GM19240 (cell line): ENCODE data around the gene SMG9.

ENCODE experiments used
- DNase-seq: peaks from one replicate; pipeline ENCODE4 v3.0.0; 2011; ENCODE audit warnings: low spot score; ENCODE audit not compliant: insufficient read length

Gene SMG9

DNA sequence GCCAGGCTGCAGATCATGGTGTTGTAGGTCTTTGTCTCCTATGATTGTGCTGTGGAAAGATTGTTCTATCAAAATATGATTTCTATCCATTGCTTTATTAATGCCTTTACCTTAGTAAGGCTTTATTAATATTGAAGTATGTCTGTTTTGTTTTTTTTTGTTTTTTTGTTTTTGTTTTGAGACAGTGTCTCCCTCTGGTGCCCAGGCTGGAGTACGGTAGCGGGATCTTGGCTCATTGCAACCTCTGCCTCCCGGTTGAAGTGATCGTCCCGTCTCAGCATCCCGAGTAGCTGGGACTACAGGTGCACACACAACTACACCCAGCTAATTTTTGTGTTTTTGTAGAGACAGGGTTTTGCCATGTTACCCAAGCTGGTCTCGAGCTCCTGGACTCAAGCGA, 31.2 kb downstream of the SMG9 start:
- DNase-seq, result no peak

DNA sequence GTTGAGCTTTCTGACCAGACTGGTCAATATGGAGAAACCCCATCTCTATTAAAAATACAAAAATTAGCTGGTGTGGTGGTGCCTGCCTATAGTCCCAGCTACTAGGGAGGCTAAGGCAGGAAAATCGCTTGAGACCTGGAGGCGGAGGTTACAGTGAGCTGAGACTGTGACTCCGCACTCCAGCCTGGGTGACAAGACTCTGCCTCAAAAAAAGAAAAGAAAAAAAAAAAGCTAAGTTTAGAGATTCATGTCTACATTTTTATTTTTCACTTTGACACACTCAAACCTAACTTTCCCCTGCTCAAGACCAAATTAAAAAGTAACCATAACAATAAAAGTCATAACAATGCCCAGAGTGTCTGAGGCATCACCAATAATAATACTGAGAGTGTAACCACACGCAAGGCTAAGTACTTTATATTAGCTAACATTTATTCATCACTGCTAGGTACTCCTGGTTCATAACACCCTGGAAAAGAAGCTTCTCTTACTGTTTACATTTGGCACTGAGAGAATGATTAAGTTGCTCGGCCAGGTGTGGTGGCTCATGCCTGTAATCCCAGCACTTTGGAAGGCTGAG, 33.2 kb downstream of the SMG9 start:
- DNase-seq, result no peak

DNA sequence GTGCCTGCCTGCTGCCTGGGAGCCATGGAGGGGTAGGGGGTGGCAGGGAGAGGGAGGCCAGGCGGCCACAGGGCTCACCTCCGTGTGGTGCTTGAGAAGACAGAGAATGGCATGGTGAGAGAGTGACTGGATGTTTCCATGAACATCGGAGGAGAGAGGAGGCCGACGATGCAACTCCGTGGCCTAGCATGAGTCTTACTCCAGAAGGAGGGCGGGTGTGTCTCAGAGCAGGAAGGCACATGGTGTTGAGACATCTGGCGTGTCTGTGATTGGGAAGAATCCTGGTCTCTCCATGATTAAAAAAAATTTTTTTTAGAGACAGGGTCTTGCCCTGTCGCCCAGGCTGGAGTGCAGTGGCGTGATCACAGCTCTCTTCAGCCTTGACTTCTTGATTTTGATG, 33.8 kb downstream of the SMG9 start:
- DNase-seq, result no peak

DNA sequence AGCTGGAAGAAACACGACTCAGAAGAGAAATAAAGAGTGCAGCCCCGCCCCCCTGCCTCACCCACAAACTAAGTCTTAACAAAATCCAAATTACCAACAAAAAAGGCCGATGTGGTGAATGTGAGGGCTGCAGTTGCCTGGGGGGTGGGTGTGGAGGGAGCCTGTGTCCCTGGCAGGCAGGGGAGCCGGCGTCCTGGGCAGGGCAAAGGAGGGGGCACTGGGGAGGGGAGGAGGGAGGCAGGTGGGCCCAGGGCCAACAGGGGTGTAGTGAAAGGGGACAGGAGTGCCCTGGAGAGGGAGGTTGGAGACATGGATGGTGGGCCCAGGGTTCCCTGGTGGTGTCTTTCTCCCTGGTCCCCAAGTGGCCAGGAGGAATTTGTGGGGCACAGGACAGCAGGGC, 34.8 kb downstream of the SMG9 start:
- DNase-seq, result no peak

DNA sequence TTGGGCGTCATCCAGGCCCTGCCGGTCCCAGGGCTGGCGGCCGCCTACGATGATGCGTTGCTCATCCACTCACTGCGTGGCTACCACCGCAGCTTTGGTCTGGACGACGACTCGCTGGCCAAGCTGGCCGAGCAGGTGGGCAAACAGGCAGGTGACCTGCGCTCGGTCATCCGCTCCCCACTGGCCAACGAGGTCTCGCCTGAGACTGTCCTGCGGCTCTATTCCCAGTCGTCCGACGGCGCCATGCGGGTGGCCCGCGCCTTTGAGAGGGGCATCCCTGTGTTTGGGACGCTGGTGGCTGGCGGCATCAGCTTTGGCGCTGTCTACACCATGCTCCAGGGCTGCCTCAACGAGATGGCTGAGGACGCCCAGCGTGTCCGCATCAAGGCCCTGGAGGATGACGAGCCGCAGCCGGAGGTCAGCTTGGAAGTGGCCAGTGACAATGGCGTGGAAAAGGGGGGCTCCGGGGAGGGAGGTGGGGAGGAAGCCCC, 35.3 kb downstream of the SMG9 start:
- no peak for DNase-seq

DNA sequence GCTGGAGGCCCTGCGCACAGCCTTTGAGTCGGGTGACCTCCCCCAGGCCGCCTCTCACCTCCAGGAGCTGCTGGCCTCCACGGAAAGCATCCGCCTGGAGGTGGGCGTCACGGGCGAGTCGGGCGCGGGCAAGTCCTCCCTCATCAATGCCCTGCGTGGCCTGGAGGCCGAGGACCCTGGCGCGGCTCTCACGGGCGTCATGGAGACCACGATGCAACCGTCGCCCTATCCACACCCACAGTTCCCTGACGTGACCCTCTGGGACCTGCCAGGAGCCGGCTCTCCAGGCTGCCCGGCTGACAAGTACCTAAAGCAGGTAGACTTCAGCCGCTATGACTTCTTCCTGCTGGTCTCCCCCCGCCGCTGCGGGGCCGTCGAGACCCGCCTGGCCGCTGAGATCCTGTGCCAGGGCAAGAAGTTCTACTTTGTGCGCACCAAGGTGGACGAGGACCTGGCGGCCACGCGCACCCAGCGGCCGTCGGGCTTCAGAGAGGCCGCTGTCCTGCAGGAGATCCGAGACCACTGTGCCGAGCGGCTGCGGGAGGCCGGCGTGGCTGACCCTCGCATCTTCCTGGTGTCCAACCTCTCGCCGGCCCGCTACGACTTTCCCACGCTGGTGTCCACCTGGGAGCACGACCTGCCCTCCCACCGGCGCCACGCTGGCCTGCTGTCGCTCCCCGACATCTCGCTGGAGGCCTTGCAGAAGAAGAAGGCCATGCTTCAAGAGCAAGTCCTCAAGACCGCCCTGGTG, 36.0 kb downstream of the SMG9 start:
- no peak for DNase-seq

DNA sequence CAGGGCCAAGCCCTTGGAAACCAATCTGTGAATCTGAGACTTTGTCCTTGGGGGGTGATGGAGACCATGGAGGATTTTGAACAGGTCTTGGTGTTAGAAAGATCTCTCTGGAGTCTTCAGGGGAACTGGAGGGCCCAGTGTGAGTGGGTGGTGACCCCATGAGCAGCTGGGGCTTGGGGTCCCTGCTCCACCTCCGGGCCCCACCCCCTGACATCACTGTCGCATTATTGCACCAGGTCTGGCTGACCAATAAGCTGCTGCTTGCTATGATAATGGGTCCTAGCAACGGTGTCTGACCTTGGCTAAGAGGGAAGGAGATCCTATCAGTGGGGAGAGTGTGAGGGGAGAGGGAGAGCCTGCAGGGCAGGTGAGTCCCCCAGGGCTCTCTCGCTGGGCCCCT, 39.0 kb downstream of the SMG9 start, which contains the start of gene IRGC:
TSS of gene IRGC (plus strand) at position 301 of the 400 bp plus-strand sequence. CDS start 2,483 bp downstream, outside the sequence.
- DNase-seq, result no peak

DNA sequence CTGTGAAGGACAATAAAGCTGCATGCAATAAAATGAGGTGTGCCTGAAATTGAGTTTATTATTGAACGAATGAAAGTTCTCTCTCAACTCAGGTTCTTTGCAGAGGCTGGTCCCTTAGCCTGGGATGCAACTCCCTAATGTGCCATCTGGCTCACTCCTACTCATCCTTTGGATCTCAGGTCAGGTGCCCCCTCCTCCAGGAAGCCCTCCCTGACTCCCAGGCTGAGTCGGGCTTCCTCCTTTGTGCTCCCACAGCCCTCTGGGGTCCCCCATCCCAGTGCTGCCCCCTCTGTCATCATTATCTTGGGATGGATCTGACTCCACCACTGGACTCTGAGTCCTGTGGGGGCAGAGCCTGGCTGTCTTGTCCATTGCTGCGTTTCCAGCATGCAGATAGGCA, 41.6 kb downstream of the SMG9 start:
- no peak for DNase-seq

DNA sequence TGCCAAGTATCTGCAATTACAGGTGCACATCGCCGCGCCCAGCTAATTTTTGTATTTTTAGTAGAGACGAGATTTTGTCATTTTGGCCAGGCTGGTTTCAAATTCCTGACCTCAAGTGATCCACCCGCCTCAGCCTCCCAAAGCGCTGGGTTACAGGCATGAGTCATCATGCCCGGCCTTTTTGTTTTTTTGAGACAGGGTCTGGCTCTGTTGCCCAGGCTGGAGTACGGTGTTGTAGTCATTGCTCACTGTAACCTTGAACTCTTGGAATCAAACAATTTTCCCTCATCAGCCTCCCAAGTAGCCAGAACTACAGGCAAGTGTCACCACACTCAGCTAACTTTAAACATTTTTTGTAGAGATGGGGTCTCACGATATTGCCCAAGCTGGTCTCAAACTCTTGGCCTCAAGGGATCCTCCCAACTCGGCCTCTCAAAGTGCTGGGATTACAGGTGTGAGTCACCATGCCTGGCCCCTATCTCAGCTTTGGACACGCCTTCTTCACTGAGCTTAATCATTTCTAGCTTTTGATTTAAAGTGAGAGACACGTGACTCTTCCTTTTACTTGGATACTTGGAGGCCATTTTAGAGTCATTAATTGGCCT, 42.9 kb downstream of the SMG9 start:
- DNase-seq, result no peak

DNA sequence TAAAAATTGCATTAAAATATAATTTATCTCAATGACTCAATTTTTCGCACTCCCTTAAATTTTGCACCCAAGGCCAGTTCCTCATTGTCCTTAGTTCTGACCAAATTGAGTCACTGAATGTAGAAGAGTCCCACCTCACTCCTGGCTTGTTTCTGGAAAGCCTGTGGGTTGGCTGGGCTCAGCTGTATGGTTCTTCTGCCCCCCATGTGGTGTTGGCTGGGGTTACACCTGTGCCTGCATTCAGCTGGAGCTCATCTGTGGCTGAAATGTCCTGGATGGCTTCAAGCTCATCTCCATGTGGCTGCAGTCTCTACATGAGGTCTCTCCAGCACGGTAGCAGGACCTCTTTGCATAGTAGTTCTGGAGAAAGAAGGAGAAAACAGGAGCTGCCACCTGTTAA, 46.0 kb downstream of the SMG9 start:
- no peak for DNase-seq

DNA sequence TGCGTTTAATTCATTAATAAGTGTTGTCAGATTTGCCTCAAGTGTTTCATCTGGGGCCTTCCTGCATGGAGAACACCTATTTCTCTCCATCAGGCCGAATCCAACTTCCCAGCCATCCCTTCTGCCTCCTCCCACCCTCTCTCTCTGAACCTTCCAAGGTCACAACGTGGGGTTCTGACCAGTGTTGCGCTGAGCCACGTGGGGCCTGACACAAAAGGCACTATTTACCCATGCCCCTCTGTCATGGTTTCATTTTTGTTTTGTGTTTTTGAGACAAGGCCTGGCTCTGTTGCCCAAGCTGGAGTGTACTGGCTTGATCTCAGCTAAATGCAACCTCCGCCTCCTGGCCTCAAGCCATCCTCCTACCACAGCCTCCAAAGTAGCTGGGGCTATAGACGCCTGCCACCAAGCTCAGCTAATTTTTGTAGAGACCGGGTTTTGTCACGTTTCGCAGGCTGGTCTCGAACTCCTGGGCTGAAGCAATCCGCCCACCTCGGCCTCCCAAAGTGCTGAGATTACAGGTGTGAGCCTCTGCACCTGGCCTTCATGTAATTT, 47.5 kb downstream of the SMG9 start:
- DNase-seq, result no peak

DNA sequence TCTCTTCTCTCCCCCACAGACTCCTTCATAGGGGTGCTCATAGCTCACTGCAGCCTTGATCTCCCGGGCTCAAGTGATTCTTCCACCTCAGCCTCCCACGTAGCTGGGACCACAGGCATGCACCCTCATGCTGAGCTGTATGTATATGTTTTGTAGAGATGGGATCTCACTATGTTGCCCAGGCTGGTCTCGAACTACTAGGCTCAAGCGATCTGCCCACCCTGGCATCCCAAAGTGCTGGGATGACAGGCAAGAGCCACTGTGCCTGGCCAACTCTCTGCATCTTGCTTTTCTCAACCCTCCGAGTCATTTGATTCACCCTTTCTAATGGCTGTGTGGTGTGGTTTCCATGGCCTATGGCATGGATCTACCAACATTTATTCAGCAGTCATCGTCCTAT, 49.0 kb downstream of the SMG9 start:
- no peak for DNase-seq

DNA sequence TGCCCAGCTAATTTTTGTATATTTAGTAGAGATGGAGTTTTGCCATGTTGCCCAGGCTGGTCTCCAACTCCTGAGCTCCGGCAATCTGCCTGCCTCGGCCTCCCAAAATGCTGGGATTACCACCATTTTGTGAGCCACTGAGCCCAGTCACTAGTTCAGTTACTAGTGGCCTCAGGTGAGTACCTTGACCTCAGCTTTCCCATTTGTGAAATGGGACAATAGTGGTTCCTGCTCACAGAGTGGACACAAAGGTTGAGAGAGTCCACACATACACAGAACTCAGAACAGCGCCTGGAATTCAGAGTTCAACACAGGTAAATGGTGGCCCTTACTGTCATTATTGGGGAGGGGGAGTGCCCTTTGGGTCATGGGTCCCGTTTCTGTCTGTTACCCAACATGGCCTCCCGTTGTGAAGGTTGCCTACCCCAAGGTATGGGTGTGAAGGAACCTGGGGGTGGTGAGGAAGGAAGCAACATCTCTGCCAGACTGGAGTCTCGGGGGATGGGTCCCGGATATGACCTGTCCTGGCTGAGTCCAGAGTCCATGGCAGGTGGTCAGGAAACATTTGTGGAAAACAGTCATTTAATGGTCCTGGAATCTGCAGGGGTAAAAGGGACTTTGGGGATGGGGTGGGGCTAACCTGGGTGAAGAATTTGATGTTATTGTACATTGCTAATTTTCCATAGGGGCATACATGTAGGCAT, 50.6 kb downstream of the SMG9 start:
- no peak for DNase-seq

DNA sequence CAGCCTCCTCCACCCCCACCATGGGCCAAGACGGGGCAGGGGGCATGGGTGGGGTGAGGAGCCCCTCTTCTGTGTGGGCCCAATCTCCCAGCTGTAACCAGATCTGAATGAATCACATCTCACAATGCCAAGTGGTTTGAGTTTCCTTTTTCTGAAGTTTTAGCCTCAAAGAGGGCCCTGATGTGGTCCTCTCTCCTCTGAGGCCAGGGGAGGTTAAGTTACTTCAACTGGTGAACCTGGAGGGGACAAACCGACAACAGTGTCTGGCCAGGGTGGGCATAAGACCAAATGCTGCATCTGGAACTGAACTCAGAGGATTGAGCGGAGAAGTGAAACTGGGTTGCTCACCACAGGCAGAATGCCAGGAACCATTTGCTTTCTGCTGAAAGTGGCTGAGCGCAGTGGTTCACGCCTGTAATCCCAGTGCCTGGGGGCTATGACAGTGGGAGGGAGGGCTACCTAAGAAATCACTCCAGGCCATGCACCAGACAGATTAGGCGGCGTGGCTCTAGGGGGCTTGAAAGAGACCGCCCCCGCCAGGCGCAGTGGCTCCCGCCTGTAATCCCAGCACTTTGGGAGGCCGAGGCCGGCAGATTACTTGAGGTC, 54.3 kb downstream of the SMG9 start:
- no peak for DNase-seq

DNA sequence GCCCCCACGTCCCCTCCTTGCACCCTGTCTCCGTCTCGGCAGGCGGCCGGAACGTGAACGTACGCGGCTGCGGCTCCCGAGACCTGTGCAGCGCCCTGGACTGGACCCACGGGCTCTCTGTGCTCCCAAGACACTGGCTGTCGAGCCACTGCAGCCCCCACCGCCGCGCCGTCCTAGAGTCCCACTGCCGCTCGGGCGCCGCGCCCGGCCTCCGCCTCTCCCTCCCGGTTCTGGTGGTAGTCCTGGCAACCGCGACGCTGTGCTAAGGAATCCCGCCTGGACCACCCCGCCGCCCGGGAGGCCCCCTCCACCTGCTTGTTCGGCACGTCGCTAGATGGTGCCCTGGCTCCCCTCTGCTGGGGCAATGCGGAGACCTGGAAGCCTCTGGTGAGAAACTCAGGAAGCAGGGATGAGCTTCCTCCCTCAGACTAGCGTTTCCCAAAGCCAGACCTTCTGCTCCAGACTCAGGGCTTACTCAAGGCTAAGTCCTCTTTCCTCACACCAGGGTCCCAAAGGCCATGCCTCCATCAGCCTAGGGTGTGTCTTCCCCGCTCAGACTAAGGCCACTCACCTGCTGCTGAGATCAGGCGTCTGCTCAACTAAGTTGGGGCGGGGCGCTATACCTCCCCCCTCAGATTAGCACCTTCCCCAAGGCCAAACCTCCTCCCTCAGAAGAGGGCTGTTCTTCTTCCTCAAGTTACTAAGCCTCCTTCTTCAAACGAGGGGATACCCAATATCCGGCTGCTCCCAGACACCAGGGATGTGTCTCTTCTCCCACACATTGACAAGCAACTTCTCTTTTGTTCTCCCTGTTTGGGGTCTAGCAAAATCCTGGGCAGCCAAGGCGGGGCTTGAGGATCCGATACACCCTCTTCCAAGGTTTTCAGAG, 55.0 kb downstream of the SMG9 start:
- DNase-seq, result no peak

DNA sequence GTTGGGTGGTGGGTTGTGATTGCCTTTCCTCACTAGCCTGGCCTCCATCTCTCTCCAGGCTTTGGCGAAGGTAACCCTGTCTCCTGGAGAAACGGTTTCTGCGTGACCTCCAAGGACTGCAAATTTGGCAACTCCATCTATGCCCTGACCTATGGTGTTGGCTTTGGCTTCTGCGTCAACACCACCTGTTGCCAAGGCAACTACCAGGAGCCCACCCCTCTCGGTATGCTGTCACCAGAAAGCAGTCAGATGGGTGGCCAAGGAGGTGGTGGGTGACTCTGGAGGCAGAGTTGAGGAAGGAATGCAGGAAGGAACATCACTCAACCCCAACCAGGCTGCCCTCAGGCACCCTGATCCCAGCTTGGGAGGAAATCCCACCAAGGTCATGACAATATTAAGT, 57.5 kb downstream of the SMG9 start:
- no peak for DNase-seq

DNA sequence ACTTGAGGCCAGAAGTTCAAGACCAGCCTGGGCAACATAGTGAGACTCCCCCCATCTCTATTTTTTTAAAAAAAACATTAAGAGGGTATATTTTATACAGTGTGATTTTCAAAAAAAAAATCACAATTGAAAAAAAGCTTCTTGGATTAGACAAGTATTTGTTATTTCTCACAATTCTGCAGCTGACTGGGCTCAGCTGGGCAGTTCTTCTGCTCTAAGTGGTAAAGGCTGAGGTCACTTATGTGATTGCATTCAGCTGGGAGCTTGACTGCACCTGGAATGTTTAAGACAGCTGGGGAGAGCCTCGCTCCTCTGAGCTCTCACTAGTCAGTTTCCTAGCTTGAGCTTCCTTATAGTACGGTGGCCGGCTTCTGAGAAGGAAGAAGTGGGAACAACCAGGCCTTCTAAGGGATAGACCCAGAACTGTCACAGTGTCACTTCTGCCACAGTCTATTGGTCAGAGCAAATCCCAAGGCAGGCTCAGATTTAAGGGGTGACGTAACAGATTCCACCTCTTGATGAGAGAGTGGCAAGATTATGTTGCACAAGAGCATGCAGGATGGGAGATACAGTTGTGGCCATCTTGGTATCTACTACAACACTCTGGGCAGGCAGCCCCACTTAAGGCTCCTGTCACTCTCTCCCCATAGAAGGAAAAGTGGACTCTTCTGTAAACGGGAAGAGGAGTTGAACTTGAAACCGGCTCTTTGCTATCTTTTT, 58.6 kb downstream of the SMG9 start:
- no peak for DNase-seq

DNA sequence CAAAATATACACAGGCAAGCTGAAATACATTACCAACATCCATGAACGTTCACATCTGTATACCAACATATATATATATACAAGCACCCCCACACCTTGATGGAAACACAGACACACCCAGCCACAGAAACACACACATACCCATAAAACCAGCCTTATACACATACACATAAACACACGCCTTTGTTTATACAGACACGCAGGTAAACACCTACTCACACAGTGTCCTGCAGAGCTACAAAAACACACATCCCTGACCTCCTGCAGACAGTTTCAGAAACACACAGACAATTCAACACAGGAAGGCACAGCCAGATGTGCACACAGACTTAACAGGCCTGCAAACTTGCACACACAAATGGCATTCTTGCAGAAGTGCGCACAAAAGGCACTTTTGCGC, 60.2 kb downstream of the SMG9 start:
- DNase-seq, result no peak

DNA sequence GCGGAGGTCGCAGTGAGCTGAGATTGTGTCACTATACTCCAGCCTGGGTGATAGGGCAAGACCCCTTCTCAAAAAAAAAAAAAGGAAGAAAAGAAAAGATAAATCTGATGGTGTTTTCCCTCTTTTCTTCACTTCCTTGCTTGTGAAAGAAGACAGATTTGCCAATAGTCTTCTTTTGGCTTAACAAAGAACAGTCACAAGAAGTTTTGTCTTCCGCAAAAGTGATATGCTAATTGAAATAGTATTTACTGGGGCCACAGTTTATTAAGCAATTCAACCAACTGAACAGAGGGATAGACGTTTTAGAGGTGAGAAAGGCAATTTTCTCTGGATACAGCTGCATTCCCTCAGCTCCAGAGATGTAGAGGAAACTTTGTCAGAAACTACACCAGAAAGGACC, 61.9 kb downstream of the SMG9 start:
- no peak for DNase-seq

DNA sequence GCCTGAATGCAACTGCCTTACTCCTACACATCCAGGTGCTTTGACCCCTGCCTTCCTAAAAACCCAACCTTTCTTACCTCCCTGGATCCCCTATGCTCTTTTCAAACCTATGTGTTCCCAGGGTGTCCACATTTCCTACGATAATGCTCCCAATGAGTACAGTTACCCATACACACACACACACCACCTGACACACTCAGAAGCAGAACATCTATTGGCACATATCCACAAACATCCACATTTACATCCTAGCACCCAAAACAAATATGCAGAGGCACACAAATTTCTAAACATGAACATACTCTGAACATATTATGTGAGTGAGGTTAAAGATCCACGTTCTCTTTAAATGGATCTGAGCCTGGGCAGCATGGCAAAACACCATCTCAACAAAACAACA, 62.4 kb downstream of the SMG9 start:
- DNase-seq, result no peak
